Endothelial cell of hepatic sinusoid (primary cell): Measurements from ENCODE around the gene STRIP2.
"Not testable (repeated sequence)": the region's sequence is repeated elsewhere in the genome, so short reads cannot be mapped to it uniquely, and the experiment has no call there.

Experiments
- in situ Hi-C: cut with HindIII; loops from 2 replicates; pipeline ENCODE4 v1.10.0; 2017; ENCODE audit warnings: low sequenced_read_pairs

The STRIP2 gene

GRCh38 chr7:129422727-129423126 is 11.5 kb upstream of the STRIP2 start:
- in situ Hi-C loops = no loop called here

- in situ Hi-C loops = no loop called here
Measured at GRCh38 chr7:129423700-129424410, 10.4 kb upstream of the STRIP2 start.

DNA sequence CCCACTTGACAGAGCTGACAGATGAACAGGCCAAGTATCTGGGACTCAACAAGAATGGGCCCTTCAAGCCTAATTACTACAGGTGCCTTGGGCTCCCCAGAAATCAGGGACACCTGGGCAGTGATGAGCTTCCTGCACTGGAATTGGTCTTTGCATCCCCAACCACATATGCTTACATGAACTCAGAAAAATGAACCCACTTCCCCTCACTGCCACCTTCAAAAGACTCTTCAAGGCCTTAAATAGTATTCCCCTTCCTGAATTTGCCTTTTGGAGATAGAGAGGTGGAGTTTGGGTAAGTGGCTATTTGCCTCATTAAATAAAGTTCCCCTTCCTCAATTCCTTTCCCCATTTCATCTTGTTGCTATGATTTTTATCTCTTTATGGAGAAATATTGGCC is 7.8 kb upstream of the STRIP2 start:
- in situ Hi-C loops = no loop called here

GRCh38 chr7:129427526-129428045 is 6.6 kb upstream of the STRIP2 start:
- in situ Hi-C loops = no loop called here

DNA sequence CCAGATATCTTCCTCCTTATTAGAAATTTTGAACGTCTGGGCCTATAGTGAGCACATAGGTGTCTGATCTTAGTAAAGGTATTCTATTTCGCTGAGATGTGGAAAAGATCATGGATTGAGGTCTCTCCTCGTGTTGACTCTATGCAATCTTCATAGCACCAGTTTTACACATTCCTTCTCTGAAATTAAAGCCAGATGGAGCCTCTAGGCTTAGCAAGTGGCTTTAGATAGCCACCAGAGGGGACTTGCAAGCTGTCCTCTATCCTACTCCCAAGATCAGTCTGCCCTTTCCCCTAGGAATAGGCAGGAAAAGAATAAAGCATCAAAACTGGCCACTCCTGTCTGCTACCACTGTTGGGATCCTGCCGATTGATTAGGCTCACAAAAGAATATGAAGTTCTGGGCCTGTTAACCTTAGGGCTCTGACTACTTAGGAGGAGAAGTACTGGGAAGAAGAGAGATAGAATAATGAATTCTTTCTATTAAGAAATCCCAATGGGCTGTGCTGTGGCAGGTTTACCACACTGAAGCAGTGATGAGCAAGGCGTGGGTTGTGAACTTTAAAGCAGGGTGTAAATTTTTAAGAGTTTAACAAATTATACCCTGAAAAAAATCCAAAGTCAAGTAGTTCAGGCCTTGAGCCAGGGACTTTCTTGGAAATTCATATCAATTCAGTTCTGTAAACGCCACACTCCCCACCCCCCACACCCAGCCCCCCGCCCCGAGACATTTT is 2.2 kb upstream of the STRIP2 start:
- in situ Hi-C loops = no loop called here

- in situ Hi-C loops = no loop called here
Measured at GRCh38 chr7:129434675-129435318, 565 bp downstream of the STRIP2 start.

- in situ Hi-C loops = no loop called here
Measured at GRCh38 chr7:129435414-129435829, 1.2 kb downstream of the STRIP2 start.

- in situ Hi-C loops = no loop called here
Measured at GRCh38 chr7:129436335-129436923, 2.2 kb downstream of the STRIP2 start.

GRCh38 chr7:129437190-129437589 is 3.0 kb downstream of the STRIP2 start:
- in situ Hi-C loops = no loop called here

DNA sequence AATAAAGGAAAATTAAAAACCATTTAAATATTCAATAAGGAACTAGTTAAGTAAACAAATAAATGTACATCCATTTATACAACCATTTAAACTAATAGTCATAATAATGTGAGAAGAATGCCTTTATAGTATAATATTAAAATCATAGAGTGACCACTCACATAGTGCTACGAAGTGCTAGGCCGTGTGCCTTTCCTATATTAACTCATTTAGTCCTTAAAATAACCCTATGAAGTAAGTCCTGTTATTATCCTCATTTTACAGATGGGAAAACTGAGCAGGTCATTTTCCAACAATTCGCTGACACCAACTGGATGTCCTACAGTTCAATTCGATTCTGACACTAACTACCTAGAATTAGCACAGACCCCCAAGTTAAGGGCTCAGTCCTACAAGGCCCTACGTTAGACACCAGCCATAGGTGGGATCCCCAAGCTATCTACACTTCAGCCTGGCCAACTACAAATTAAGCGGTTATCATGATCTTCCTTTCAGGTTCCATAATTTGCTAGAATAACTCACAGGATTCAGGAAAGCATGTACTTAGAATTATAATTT is 4.1 kb downstream of the STRIP2 start:
- in situ Hi-C loops = no loop called here

DNA sequence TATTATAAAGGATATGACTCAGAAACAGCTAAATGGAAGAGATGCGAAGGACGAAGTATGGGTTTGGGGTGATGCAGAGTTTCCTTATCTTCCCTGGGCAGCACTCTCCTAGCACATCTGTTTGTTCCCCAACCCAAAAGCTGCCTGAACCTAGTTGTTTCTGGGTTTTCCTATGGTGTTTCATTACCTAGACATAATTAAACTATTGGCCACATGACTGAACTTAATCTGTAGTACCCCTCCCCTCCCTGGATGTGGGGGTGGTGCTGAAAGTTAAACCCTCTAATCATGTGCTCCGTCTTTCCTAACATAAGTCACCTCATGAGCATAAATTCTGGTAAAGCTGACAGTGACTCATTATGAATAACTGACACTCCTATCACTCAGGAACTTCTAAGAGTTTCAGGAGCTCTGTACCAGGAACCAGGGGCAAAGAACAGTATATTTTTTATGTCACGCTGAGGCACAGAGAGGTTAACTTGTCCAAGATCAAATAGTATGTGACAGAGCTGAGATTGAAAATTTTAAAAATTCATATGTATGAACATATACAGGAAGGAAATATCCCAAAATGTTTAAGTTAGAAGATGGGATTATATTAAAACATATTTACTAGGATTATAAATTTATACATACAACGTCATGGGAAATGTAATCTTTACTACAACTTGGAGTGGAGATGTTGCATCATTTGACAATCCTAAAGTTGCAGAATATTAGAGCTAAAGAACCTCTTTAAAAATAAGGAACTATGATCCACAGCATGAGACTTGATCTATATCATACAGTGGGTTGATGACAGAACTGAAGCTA is 4.8 kb downstream of the STRIP2 start:
- in situ Hi-C loops = no loop called here

DNA sequence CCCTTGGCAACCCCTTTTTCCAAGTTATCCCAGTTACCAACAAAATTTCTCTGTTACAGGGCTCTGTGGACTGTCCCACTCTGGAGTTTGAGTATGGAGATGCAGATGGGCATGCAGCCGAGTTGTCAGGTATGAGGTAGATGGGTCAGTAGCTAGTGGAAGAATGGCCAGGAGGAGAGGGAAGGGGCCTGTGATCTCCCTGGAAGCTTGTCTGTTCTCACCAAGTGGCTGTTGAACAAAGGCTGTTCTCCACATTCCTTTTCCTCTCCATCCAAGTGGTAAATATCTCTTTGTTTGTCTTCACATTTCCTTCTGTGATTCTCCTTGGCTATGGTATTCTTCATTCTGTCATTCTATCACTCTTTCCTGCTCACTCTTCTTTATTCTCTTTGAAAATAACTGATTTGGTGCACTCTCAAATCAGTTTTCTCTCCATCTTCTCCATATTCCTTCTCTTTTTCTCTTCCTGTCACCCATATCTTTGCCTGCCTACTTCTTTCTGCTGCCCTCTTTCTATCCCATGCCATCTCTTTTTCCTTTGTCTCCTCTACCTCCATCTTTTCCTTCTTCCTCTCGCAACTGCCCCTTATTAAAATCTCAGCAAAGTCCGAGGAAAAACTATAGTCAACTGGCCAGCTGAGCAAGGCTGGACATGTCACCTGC is 5.9 kb downstream of the STRIP2 start:
- in situ Hi-C loops = no loop called here

DNA sequence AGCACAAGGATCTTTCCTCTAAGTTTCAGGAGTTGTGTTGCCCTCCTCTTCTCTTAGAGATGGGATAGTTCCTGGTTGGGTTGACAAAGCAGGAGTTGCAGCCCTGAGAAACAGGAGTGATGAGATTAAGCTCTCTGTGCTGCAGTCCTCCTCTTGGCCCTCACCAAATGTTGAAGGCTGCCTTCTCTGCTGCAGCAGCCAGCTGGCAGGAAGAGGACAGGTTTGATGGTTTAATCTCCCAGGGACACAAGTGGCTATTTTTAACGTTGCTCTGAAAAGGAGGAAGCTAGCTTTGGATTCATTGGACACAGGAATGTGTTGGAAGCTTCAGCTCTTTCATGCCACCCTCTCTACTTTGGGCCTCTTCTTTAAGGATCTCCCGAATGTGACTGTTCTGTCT is 9.4 kb downstream of the STRIP2 start:
- in situ Hi-C loops = no loop called here

DNA sequence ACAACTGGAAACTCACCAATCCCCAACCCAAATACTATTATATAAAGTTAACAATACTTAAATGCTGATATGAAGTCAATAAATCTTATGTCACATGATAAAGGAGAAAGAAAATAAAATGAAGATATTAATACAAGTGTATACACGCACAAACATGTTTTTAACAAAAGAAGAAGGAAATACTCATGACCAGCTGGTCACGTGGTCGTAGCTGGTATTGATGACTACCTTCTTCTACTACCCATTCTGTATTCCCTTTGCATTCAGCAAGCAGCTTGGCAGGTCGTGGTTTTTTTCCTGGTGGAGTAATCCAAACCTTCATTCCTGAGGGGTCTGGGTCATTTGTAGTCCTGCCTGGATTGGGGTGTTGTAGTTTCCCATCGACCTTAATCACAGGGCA is 10.5 kb downstream of the STRIP2 start:
- in situ Hi-C loops = not testable (repeated sequence)

GRCh38 chr7:129446925-129447324 is 12.7 kb downstream of the STRIP2 start:
- in situ Hi-C loops = not testable (repeated sequence)

DNA sequence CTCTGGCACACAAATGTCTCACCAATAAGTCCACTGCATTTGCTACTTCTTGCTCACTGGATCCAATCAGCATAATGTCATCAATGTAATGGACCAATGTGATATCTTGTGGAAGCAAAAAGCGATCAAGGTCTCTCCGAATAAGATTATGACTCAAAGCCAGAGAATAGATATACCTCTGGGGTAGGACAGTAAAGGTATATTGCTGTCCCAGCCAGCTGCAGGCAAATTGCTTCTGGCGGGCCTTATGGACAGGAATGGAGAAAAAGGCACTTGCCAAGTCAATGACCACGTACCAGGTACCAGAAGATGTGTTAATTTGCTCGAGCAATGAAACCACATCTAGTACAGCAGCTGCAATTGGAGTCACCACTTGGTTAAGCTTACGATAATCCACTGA is 13.2 kb downstream of the STRIP2 start:
- in situ Hi-C loops = not testable (repeated sequence)

DNA sequence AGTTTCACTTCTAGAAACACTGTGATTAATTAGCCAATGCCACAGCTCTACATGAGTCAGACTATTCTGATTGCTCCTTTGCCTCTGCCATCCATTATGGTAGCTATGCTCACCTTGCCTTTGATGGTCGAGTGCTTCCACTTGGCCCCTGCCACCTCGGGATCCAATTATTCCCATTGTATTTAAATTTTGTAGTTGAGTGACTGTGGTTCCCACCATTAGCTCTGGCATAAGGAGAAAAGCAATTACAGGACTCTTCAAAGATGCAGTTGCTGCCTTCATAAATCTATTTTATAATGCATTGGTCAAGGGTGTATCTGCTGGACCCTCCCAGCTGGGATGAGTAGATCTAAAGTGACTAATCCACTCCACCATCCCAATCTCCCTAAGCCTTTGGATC is 14.4 kb downstream of the STRIP2 start:
- in situ Hi-C loops = not testable (repeated sequence)

DNA sequence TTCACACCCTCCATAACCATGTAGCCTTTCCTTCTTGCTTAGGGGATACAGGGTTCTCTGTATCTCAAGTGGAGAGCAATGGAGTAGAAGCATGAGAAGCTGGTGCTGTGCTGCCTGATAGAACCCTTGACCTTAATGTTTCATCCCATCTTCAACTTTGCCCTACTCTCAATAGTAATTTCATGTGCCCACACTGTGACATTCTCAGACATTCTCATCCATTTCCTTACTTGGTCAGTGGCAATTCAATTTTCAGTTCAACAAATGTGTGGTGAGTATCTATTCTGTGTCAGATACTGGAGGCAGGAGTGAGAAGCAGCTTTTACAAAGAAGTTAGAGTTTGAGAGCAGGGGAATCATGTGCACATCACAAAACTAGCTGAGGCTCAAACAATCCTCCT is 16.1 kb downstream of the STRIP2 start:
- in situ Hi-C loops = no loop called here

- in situ Hi-C loops = no loop called here
Measured at GRCh38 chr7:129452589-129453231, 18.5 kb downstream of the STRIP2 start.
